NT2/D1 (cell line): ENCODE measurements around the gene HCFC1.

ENCODE experiments used
- DNase-seq: peaks from one replicate; pipeline ENCODE4 v3.0.0-alpha.2; 2011; ENCODE audit warnings: low read depth, low spot score
- H3K27me3 ChIP-seq: 2 replicates; pipeline ENCODE4 v1.6.0; 2011; ENCODE audit warnings: mild to moderate bottlenecking; ENCODE audit not compliant: insufficient read length, insufficient read depth
- H3K36me3 ChIP-seq: 2 replicates; pipeline ENCODE4 v1.6.1; 2011; ENCODE audit warnings: mild to moderate bottlenecking, low read length, mixed read lengths; ENCODE audit not compliant: insufficient read depth, insufficient read length
- H3K4me1 ChIP-seq: 2 replicates; pipeline ENCODE4 v1.5.1; 2011; ENCODE audit not compliant: insufficient read depth, insufficient read length
- H3K4me3 ChIP-seq: 2 replicates; pipeline ENCODE4 v1.5.1; 2011; ENCODE audit warnings: low read depth; ENCODE audit not compliant: insufficient read length
- H3K9ac ChIP-seq: 2 replicates; pipeline ENCODE4 v1.6.0; 2011; ENCODE audit warnings: low read depth; ENCODE audit not compliant: insufficient read length
- H3K9me3 ChIP-seq: 2 replicates; pipeline ENCODE4 v1.5.1; 2011; ENCODE audit warnings: mild to moderate bottlenecking, low read length; ENCODE audit not compliant: insufficient read depth
- SUZ12 ChIP-seq: IDR thresholded peaks from 2 replicates; pipeline ENCODE4 v1.6.1; 2011; ENCODE audit not compliant: insufficient read length, insufficient read depth; ENCODE audit errors: extremely low read depth
- YY1 ChIP-seq: IDR thresholded peaks from 2 replicates; pipeline ENCODE4 v1.6.1; 2011; ENCODE audit not compliant: insufficient read length, insufficient read depth
- ZNF274 ChIP-seq: IDR thresholded peaks from 2 replicates; pipeline ENCODE4 v1.6.1; 2011; ENCODE audit warnings: mild to moderate bottlenecking, low read depth, low read length

HCFC1 gene

GRCh38 chrX:153966841-153967535 lies 4.6 kb downstream of the HCFC1 start:
- Histone ChIP-seq H3K9ac (no peak overlapping the region), H3K36me3 (peaks cover 60% of the 10 kb centered on the region), H3K4me1 (peaks cover 3% of the 10 kb centered on the region), H3K9me3 (no peaks in the 10 kb centered on the region), H3K27me3 (no peaks in the 10 kb centered on the region), H3K4me3 (no peak overlapping the region)
- TF ChIP-seq ZNF274, result no peak
- no peak for DNase-seq

- no peak for TF ChIP-seq ZNF274
- TF ChIP-seq SUZ12, result no peak
- TF ChIP-seq YY1, result no peak
- H3K9me3 ChIP-seq, result no peaks in the 10 kb centered on the region
- H3K4me1 ChIP-seq, result peaks cover 3% of the 10 kb centered on the region
- peaks cover 67% of the 10 kb centered on the region for H3K36me3 ChIP-seq
- H3K4me3 ChIP-seq, result no peak overlapping the region
- DNase-seq, result no peak
- no peak overlapping the region for H3K9ac ChIP-seq
- H3K27me3 ChIP-seq, result no peaks in the 10 kb centered on the region
These were observed 5.3 kb downstream of the HCFC1 start for GRCh38 chrX:153966283-153966688.

- no peak overlapping the region for H3K9ac ChIP-seq
- TF ChIP-seq YY1 (no peak), SUZ12 (no peak), ZNF274 (no peak)
- no peak for DNase-seq
- peaks cover 3% of the 10 kb centered on the region for H3K4me1 ChIP-seq
- H3K27me3 ChIP-seq, result no peaks in the 10 kb centered on the region
- H3K4me3 ChIP-seq, result no peak overlapping the region
- H3K9me3 ChIP-seq, result no peaks in the 10 kb centered on the region
- peaks cover 70% of the 10 kb centered on the region for H3K36me3 ChIP-seq
These were observed 6.2 kb downstream of the HCFC1 start for GRCh38 chrX:153965406-153965805.

- H3K9me3 ChIP-seq, result no peaks in the 10 kb centered on the region
- no peak overlapping the region for H3K9ac ChIP-seq
- H3K4me1 ChIP-seq, result peaks cover 3% of the 10 kb centered on the region
- H3K36me3 ChIP-seq, result peaks cover 74% of the 10 kb centered on the region
- H3K4me3 ChIP-seq, result no peak overlapping the region
- H3K27me3 ChIP-seq, result no peaks in the 10 kb centered on the region
- DNase-seq, result no peak
- TF ChIP-seq ZNF274, result no peak
- TF ChIP-seq YY1, result no peak
- no peak for TF ChIP-seq SUZ12
These were observed 7.5 kb downstream of the HCFC1 start for GRCh38 chrX:153964105-153964504.

GRCh38 chrX:153963546-153963945 lies 8.1 kb downstream of the HCFC1 start:
- TF ChIP-seq SUZ12 (no peak), ZNF274 (no peak), YY1 (no peak)
- Histone ChIP-seq H3K4me3 (no peak overlapping the region), H3K36me3 (peaks cover 74% of the 10 kb centered on the region), H3K9ac (no peak overlapping the region), H3K27me3 (no peaks in the 10 kb centered on the region), H3K4me1 (peaks cover 3% of the 10 kb centered on the region), H3K9me3 (no peaks in the 10 kb centered on the region)
- DNase-seq, result no peak

- no peak overlapping the region for H3K4me3 ChIP-seq
- H3K4me1 ChIP-seq, result no peaks in the 10 kb centered on the region
- H3K36me3 ChIP-seq, result peaks cover 83% of the 10 kb centered on the region
- TF ChIP-seq ZNF274 (no peak), YY1 (no peak)
- H3K9ac ChIP-seq, result no peak overlapping the region
- H3K9me3 ChIP-seq, result no peaks in the 10 kb centered on the region
- H3K27me3 ChIP-seq, result no peaks in the 10 kb centered on the region
- DNase-seq, result no peak
These were observed 10.3 kb downstream of the HCFC1 start for GRCh38 chrX:153961292-153961691.

GRCh38 chrX:153960786-153961185 lies 10.8 kb downstream of the HCFC1 start:
- Histone ChIP-seq H3K4me3 (no peak overlapping the region), H3K9ac (no peak overlapping the region), H3K4me1 (no peaks in the 10 kb centered on the region), H3K9me3 (no peaks in the 10 kb centered on the region), H3K27me3 (no peaks in the 10 kb centered on the region), H3K36me3 (peaks cover 88% of the 10 kb centered on the region)
- no peak for DNase-seq
- no peak for TF ChIP-seq YY1
- no peak for TF ChIP-seq SUZ12
- no peak for TF ChIP-seq ZNF274

GRCh38 chrX:153960077-153960476 lies 11.5 kb downstream of the HCFC1 start:
- Histone ChIP-seq H3K36me3 (peaks cover 92% of the 10 kb centered on the region), H3K4me1 (no peaks in the 10 kb centered on the region), H3K4me3 (no peak overlapping the region), H3K9ac (no peak overlapping the region), H3K9me3 (no peaks in the 10 kb centered on the region), H3K27me3 (no peaks in the 10 kb centered on the region)
- no peak for DNase-seq
- no peak for TF ChIP-seq YY1
- no peak for TF ChIP-seq ZNF274
- TF ChIP-seq SUZ12, result no peak
